ENCODE data around the gene TOR4A. TPM values are rescaled to one million over a fixed set of nuclear protein-coding genes. Genes with fewer than 3 reads are reported as not detected.

The TOR4A gene
- total and polyA plus RNA-seq, 10 of the 15 experiments (the other 5 are each of a cell fraction or from before 2014, with no cell fraction given), result 2.0 to 19.9 (median 3.7) TPM

DNA sequence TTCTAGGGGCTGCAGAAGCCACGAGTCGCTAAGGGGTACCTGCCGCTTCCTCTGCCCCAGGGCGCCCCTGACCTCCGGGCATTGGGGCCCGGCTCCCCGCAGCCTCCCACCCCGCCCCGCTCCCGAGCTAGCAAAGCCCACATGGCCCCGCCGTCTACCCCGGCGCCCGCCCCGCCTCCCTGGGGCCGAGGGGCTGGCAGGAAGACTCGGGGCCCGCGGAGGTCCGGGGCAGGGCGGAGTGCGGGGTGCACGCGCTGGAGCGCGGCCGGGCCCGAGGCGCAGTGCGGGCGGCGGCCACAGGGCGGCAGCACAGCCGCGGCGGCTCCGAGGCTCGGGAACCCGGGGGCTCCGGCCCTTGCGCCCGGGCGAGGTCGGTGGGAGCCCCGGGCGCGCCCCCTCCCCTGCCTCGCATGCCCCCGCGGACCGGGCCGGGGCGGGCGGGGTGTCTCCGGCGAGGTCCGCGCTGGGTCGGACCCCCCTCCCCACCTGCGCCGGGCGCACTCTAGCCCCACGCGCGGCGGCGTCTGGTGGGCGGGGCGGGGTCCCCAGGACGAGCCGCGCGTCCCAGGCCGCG is 17.8 kb downstream of the TOR4A start:
- intact Hi-C loops (cut with micrococcal nuclease; ENCODE audit: unreplicated experiment) (loop anchor here (2.0 to 10.0 kb wide), 2 partner anchors 149 to 229 kb away; no protein-coding TSS in a partner anchor), in situ Hi-C loops (cut with MboI) (no loop called here)
- no peaks in the 10 kb centered on the region for H3K36me3 ChIP-seq (ENCODE audit: control insufficient read depth in 2 of 2, insufficient read depth in 2 of 2, low read length in 1 of 2)
- peak overlapping the region; percentile 68 for H3K4me2 ChIP-seq (ENCODE audit: control insufficient read depth, insufficient read depth)
- WGBS (ENCODE audit: insufficient coverage, insufficient replicate concordance, low lambda C conversion rate, missing lambda C conversion rate), result 0% methylated on average over 3 of the region's 76 CpGs
- peak overlapping the region; percentile 36; the same call in 1 of the 2 replicates for H3K4me3 ChIP-seq
- SMC1A ChIA-PET (ENCODE audit: uncharacterized antibody, unreplicated experiment), result no interaction called here
- DNase-seq (ENCODE audit: low read depth, low spot score), result no peak
- H2AFZ ChIP-seq (ENCODE audit: control insufficient read depth, low read depth, low read length), result peak overlapping the region; percentile 18
- H3K27me3 ChIP-seq (replicated peaks in 1 of 2; ENCODE audit: control insufficient read depth in 2 of 2, insufficient read depth in 2 of 2, low read length in 1 of 2), result no peaks in the 10 kb centered on the region; a peak in 1 of 4 replicates
- CTCF ChIA-PET, result interaction anchor here (1.1 kb wide), 1 partner anchor 8 kb away, joined by 3 read pairs; no protein-coding TSS in a partner anchor
- H3K79me2 ChIP-seq (ENCODE audit: control insufficient read depth, insufficient read depth, low read length), result no peaks in the 10 kb centered on the region
- H3K27ac ChIP-seq (ENCODE audit: control insufficient read depth, insufficient read depth), result no peak overlapping the region
- no TSS peak for BruUV-seq (replicated peaks)
- POLR2A ChIA-PET, result interaction anchor here (0.6 kb wide), 2 partner anchors 123 to 200 kb away, joined by 3 to 7 read pairs; no protein-coding TSS in a partner anchor
- H4K20me1 ChIP-seq (ENCODE audit: control insufficient read depth, insufficient read depth), result no peaks in the 10 kb centered on the region
- ATAC-seq, result peak; percentile 87
- RAD21 ChIA-PET (ENCODE audit: unreplicated experiment), result no interaction called here
- H3K9me3 ChIP-seq (replicated peaks; ENCODE audit: control insufficient read depth, insufficient read depth, low read length), result peaks cover 2% of the 10 kb centered on the region; the same call in 2 of the 3 replicates
- no peak overlapping the region for H3K9ac ChIP-seq (ENCODE audit: control insufficient read depth, insufficient read depth, low read length)
- H3K4me1 ChIP-seq (ENCODE audit: control insufficient read depth, insufficient read depth, low read length), result peaks cover 11% of the 10 kb centered on the region
- no peak for FAIRE-seq
- TF ChIP-seq LARP7 (IDR thresholded peaks at IDR 0.05) (0 out of 2 replicates have a peak, but pooled peaks have one; percentile 61), ZNF217 (IDR thresholded peaks at IDR 0.05) (0 out of 2 replicates have a peak, but pooled peaks have one; percentile 22), IKZF1 (conservative IDR thresholded peaks at IDR 0.05) (peak; percentile 80), NR2C1 (IDR thresholded peaks at IDR 0.05) (no peak), SRF (IDR thresholded peaks at IDR 0.05; ENCODE audit: low read depth in 2 of 2, low read length in 2 of 2) (0 out of 4 replicates have a peak, but pooled peaks of 1 of the 2 experiments have one; percentile 6), SMC3 (IDR thresholded peaks at IDR 0.05; ENCODE audit: borderline replicate concordance, low read length) (peak; percentile 30; the same call in 1 of the 2 replicates), IRF5 (IDR thresholded peaks at IDR 0.05; ENCODE audit: borderline replicate concordance) (no peak), YY1 (IDR thresholded peaks at IDR 0.05; ENCODE audit: low read depth, low read length) (peak; percentile 63), EP300 (IDR thresholded peaks at IDR 0.05; ENCODE audit: borderline replicate concordance in 1 of 2, control insufficient read depth in 1 of 2, low read depth in 2 of 2, low read length in 2 of 2) (no peak), SMARCA5 (IDR thresholded peaks at IDR 0.05) (peak; percentile 87), NR2F1 (conservative IDR thresholded peaks at IDR 0.05) (peak; percentile 29), EGR1 (IDR thresholded peaks at IDR 0.05; ENCODE audit: borderline replicate concordance in 1 of 2, low read depth in 2 of 2, low read length in 2 of 2) (peak in 1 of 2 experiments; percentile 11; a peak in 1 of 3 replicates), PAX5 (IDR thresholded peaks at IDR 0.05; ENCODE audit: borderline replicate concordance, low read depth, low read length) (peak; percentile 52; the same call in 1 of the 2 replicates), RB1 (IDR thresholded peaks at IDR 0.05; ENCODE audit: borderline replicate concordance) (peak; percentile 57; the same call in 1 of the 2 replicates), CTCF (IDR thresholded peaks at IDR 0.05 in 2 of 3, conservative IDR thresholded peaks at IDR 0.05 in 1 of 3; ENCODE audit: control insufficient read depth in 2 of 3, extremely low read depth in 1 of 3, insufficient read depth in 1 of 3, low read depth in 3 of 3, low read length in 3 of 3) (peak; percentile 50 to 69 (median 53); a peak in 5 of 6 replicates), JUNB (IDR thresholded peaks at IDR 0.05) (no peak), BHLHE40 (IDR thresholded peaks at IDR 0.05; ENCODE audit: borderline replicate concordance in 1 of 2, low read depth in 2 of 2, low read length in 1 of 2) (peak; percentile 37 to 82; a peak in 2 of 4 replicates), GATAD2B (conservative IDR thresholded peaks at IDR 0.05; ENCODE audit: low read depth) (peak; percentile 72), PML (IDR thresholded peaks at IDR 0.05; ENCODE audit: low read length) (no peak)

Measured in GM12878 (cell line).